Measurements from ENCODE around the gene XRCC5. TPM values are rescaled to one million over a fixed set of nuclear protein-coding genes. Genes with fewer than 3 reads are reported as not detected.

XRCC5 gene
- total RNA-seq, 4 donors from 2014 or later = 112 to 153 (median 143) TPM

GRCh38 chr2:216221811-216222210, 112.7 kb downstream of the XRCC5 start:
- DNase-seq (ENCODE audit: low spot score) = no peak
- ATAC-seq (ENCODE audit: low FRiP score) = no peak
- no peak for TF ChIP-seq CTCF (IDR thresholded peaks at IDR 0.05)

- no peak for DNase-seq (ENCODE audit: low spot score)
- no peak for ATAC-seq (ENCODE audit: low FRiP score)
- no peak for TF ChIP-seq CTCF (IDR thresholded peaks at IDR 0.05)
Observed at GRCh38 chr2:216222650-216223352, 113.7 kb downstream of the XRCC5 start.

GRCh38 chr2:216224388-216224787, 115.2 kb downstream of the XRCC5 start:
- DNase-seq (ENCODE audit: low spot score) = no peak
- TF ChIP-seq CTCF (IDR thresholded peaks at IDR 0.05) = no peak
- no peak for ATAC-seq (ENCODE audit: low FRiP score)

- no peak for ATAC-seq (ENCODE audit: low FRiP score)
- no peak for DNase-seq (ENCODE audit: low spot score)
- no peak for TF ChIP-seq CTCF (IDR thresholded peaks at IDR 0.05)
Observed at GRCh38 chr2:216229277-216229914, 120.2 kb downstream of the XRCC5 start.

- ATAC-seq (ENCODE audit: low FRiP score) (no peak), DNase-seq (ENCODE audit: low spot score) (no peak)
- TF ChIP-seq CTCF (IDR thresholded peaks at IDR 0.05) = no peak
Observed at GRCh38 chr2:216231867-216232266, 122.7 kb downstream of the XRCC5 start.

- DNase-seq (ENCODE audit: low spot score) (no peak), ATAC-seq (ENCODE audit: low FRiP score) (no peak)
- TF ChIP-seq CTCF (IDR thresholded peaks at IDR 0.05) = no peak
Observed at GRCh38 chr2:216232721-216233120, 123.6 kb downstream of the XRCC5 start.
